NCI-H345 treated with DMSO at 0.1 percent for 48 hours (cell line): ENCODE data around the gene ECE2.
"Not testable (repeated sequence)": the region's sequence is repeated elsewhere in the genome, so short reads cannot be mapped to it uniquely, and the experiment has no call there.

ENCODE experiments used
- DNase-seq: peaks from one replicate; lab custom pipeline; 2025; ENCODE audit not compliant: unreplicated experiment; lab: John Stamatoyannopoulos, UW

ECE2 gene

GRCh38 chr3:184262764-184263179 lies 13.1 kb upstream of the ECE2 start:
- no peak for DNase-seq

GRCh38 chr3:184267249-184267648 lies 8.6 kb upstream of the ECE2 start:
- not testable (repeated sequence) for DNase-seq

- no peak for DNase-seq
Observed at GRCh38 chr3:184272269-184272668, 3.6 kb upstream of the ECE2 start.

GRCh38 chr3:184275381-184275701 lies 481 bp upstream of the ECE2 start:
- no peak for DNase-seq

GRCh38 chr3:184277366-184277765 lies 1.5 kb downstream of the ECE2 start:
- DNase-seq: no peak

GRCh38 chr3:184282941-184283340 lies 7.1 kb downstream of the ECE2 start:
- no peak for DNase-seq

- no peak for DNase-seq
Observed at GRCh38 chr3:184283681-184284080, 7.9 kb downstream of the ECE2 start.

- peak; percentile 52 for DNase-seq
Observed at GRCh38 chr3:184284696-184285095, 8.9 kb downstream of the ECE2 start.

- DNase-seq: peak; percentile 47
Observed at GRCh38 chr3:184289426-184289938, 13.7 kb downstream of the ECE2 start.

- no peak for DNase-seq
Observed at GRCh38 chr3:184290331-184290730, 14.5 kb downstream of the ECE2 start.

- DNase-seq: no peak
Observed at GRCh38 chr3:184291044-184291737, 15.4 kb downstream of the ECE2 start.

GRCh38 chr3:184291738-184292445 lies 16.1 kb downstream of the ECE2 start:
- DNase-seq: no peak

- no peak for DNase-seq
Observed at GRCh38 chr3:184295771-184296170, 19.9 kb downstream of the ECE2 start.

- no peak for DNase-seq
Observed at GRCh38 chr3:184296616-184297015, 20.8 kb downstream of the ECE2 start.

GRCh38 chr3:184298759-184299487 lies 23.1 kb downstream of the ECE2 start, which contains the start of gene PSMD2:
Gene PSMD2 (plus strand): TSS chr3:184299241. CDS start chr3:184299267, 26 bp downstream.
- DNase-seq: peak; percentile 96

GRCh38 chr3:184299488-184300377 lies 23.9 kb downstream of the ECE2 start:
- no peak for DNase-seq

- DNase-seq: no peak
Observed at GRCh38 chr3:184300378-184300720, 24.5 kb downstream of the ECE2 start.

GRCh38 chr3:184305577-184305976 lies 29.8 kb downstream of the ECE2 start:
- no peak for DNase-seq

- DNase-seq: no peak
Observed at GRCh38 chr3:184306341-184306972, 30.6 kb downstream of the ECE2 start.

- no peak for DNase-seq
Observed at GRCh38 chr3:184307915-184308314, 32.1 kb downstream of the ECE2 start.
